ENCODE results near the gene SLC8B1.
"Not testable (repeated sequence)": the region's sequence is repeated elsewhere in the genome, so short reads cannot be mapped to it uniquely, and the experiment has no call there.

Gene SLC8B1

DNA sequence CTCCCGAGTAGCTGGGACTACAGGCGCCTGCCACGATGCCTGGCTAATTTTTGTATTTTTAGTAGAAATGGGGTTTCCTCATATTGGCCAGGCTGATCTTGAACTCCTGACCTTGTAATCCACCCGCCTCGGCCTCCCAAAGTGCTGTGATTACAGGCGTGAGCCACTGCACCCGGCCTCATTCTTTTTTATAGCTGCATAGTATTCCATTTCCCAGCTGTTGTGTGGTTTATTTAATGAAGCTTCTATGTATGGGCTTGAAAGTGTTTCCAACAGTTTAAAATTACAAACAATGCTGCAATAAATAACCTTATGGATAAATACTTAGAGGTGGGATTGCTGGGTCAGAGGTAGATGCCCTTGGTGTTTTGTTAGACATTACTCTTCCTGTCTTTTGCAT is 19.3 kb upstream of the SLC8B1 start:
- DNase-seq, result not testable (repeated sequence)

DNA sequence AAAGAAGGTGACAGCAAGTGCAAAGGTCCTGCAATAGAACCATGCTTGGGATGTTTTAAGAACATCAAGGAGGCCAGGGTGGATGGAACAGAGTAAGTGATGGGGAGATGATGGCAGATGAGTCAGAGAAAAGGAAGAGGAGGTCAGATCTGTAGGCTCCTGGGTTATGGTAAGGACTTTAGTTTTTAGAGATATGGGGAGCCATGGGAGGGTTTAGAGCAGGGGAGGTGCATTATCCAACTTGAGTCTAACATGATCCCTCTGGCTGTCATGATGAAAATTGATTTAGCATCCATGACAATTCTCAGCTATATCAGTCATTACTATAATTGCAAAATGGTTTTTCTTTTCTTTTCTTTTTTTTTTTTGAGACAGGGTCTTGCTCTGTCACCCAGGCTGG is 16.2 kb upstream of the SLC8B1 start:
- no peak for DNase-seq

- no peak for DNase-seq
Observed at GRCh38 chr12:113348849-113349536, 14.1 kb upstream of the SLC8B1 start.

GRCh38 chr12:113347892-113348291 is 13.0 kb upstream of the SLC8B1 start:
- DNase-seq, result no peak

DNA sequence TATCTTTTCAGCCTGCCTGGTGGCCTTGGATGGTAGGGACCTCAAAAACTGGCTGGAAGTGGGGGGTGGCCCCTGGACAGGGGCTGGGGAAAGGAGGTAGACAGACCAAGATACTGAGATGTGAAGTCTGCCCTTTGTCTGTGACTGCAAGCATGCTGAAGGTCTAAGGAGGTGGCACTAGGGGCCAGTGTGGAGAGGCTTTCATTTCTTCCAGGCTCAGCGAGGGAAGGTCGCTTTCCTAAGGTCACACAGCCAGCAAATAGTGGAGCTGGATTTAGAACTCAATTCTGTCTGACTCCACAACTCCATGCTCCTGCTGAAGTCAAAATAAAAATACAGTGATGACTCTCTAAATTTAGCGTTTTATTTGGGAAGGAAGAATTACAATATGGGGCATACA is 12.2 kb upstream of the SLC8B1 start:
- DNase-seq, result no peak

GRCh38 chr12:113346353-113346752 is 11.4 kb upstream of the SLC8B1 start:
- no peak for DNase-seq

GRCh38 chr12:113345318-113345717 is 10.4 kb upstream of the SLC8B1 start:
- no peak for DNase-seq

GRCh38 chr12:113341535-113341934 is 6.6 kb upstream of the SLC8B1 start:
- no peak for DNase-seq

GRCh38 chr12:113340061-113340460 is 5.2 kb upstream of the SLC8B1 start:
- no peak for DNase-seq

- no peak for DNase-seq
Observed at GRCh38 chr12:113339540-113339939, 4.6 kb upstream of the SLC8B1 start.

DNA sequence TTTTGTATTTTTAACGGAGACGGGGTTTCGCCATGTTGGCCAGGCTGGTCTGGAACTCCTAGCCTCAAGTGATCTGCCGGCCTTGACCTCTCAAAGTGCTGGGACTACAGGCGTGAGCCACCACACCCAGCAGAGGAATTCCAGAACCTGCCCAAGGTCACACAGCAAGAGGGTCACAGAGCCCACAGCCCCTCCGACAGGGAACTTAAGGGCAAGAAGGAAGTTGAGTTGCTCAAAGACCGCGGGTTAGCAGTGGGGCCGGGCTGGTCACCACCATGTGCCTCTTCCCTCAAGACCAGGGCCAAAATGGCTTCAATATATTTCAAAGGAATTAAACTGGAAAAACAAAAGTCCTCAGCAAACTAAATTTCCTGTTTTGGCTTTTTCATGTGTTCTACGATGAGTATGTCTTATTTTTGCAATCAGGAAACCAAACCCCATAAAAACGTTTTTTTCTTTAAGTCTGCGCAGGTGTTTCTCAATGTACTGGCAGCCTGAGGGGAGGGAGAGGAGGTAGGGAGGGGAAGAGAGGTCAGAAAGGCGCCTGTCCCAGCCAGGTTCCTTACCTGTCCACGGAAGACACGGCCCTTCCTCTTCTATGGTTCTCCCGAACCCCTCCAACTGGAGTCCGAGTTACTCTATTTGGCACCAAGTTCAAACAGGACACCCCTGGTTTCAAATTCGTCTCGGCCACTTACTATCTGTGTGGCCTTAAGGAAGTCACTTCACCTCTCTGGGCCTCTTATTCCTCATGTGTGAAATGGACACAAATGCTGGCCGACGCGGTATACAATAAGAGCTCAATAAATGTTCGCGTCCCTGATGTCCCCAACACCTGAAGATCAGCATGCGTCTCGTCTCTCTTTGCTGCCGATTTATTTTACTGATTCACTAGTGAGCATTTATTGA is 778 bp downstream of the SLC8B1 start:
- peak; percentile 36 for DNase-seq

DNA sequence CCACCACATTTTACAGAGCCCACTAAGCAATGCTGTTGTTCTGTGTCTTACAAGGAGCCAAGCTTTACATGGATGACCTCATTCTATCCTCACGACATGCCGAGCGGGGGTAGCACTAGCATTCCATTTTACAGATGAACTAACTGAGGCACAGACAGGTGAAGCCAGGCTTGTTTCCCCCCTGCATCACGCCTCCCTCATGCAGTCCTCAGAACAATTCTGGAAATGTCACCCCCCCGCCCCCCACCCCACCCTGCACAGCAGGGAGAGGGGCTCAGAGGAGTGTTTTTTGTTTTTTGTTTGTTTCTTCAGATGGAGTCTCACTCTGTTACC is 1.5 kb downstream of the SLC8B1 start:
- no peak for DNase-seq

DNA sequence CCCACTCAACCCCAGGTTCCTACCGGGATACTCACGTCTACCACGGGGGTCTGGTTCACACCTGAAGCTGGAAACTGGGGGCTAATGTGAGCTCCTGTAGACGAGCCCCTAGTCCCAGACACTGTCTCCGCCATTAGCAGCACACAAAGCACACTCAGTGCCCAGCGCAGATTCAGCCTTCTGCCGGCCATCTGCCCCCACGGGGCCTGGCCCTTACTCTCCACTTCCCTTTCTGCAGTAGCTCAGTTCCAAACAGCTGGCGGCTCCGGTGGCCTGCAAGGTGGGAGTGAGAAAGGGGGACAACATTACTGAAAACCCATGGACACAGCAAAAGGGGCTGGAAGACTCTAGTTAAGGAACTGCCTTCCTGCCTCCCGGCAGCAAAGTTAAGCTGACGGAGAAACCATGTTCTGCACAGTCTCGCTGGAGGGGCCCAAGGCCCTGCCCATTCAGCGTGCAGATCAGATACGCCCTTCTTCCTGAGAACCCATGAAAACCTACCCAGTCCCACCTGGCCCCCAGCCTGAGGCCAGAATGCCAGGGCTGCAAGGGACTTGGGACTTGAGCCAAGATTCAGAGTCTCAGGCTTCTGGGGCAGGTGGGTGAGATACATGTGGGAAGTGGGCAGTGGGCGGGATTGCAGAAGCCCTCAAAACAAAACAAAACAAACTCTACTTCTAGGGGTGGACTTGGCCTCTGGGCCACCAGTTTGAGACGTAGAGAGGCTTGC is 2.1 kb downstream of the SLC8B1 start:
- DNase-seq, result no peak

GRCh38 chr12:113330505-113330904 is 4.4 kb downstream of the SLC8B1 start:
- DNase-seq, result no peak

DNA sequence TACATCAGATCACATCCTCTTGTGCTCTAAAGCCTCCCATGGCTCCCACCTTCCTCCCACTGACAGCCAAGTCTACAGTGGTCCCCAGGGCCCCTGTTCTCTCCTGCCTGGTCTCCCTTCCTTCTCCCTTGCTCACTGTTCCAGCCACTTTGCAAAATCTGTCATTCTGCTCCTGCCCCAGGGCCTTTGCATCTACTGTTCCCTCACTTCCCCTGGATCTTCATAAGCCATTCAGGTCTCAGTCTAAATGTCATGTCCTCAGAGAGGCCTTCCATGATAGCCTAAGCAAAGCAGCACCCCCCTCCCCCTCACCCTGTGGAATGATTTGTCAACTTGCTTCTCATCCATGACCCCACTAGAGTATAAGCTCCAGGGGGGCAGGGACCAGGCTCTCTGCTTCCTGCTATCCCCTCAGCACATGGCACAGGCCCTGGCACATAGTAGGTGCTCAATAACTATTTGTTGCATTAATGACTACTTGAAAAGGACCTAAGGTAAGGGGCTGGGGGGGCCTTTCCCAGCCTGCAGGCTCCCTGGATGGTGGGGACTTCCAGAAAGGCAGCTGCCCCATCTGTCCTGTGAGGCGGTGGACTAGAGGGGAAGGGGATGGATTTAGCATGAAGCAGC is 5.0 kb downstream of the SLC8B1 start:
- DNase-seq, result no peak

GRCh38 chr12:113329022-113329790 is 5.7 kb downstream of the SLC8B1 start:
- DNase-seq, result no peak

- DNase-seq, result no peak
Observed at GRCh38 chr12:113328368-113328889, 6.5 kb downstream of the SLC8B1 start.

GRCh38 chr12:113326775-113327395 is 8.0 kb downstream of the SLC8B1 start:
- no peak for DNase-seq

DNA sequence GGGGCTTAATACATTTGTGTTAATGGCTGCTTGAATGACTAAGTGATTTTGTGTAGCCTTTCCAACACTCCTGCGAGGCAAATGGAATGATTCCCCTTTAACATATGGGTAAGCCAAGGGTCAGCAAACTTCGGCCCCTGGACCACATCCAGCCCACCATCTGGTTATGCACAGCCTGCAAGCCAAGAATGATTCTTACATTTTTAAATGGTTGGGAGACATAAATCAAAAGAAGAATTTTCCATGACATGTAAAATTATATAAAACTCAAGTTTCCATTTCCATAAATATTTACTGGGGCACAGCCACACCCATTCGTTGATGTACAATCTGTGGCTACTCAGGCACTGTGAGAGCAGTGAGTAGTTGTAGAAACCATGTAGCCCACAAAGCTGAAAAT is 9.0 kb downstream of the SLC8B1 start:
- no peak for DNase-seq

GRCh38 chr12:113322343-113322742 is 12.6 kb downstream of the SLC8B1 start:
- peak; percentile 24 for DNase-seq

DNA sequence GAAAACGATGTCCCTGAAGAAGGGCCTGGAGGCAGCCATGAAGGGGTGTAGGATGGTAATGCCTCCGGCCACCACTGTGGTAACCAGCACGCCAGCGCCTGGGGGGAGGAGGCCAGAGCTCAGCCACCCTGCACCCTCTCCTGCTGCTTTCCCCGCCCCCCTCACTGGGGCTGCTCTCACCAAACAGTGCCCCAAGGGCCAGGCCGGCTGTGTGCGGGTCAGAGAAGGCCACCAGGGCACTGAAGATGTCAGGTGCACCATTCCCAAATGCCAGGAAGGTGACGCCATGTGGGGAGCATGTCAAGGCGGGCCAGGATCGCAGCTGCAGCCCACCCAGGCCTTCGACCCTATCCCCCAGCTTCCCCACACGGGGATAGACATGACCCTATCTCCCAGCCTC is 14.5 kb downstream of the SLC8B1 start:
- DNase-seq, result no peak

All from CD4-positive, alpha-beta T cell treated with Interleukin-15 for 1 hour (primary cell).